ENCODE results near the gene ST8SIA3. TPM values are rescaled to one million over a fixed set of nuclear protein-coding genes. Genes with fewer than 3 reads are reported as not detected.

ST8SIA3 gene
- total RNA-seq, 1 donor from 2014 or later = 17.7 TPM

Other genes with a start within 250 kb of the ST8SIA3 start
- not detected for gene BOD1L2, start 205.5 kb upstream of the ST8SIA3 start, total RNA-seq (ENCODE audit: unreplicated experiment)
- gene ONECUT2, start 82.8 kb downstream of the ST8SIA3 start, total RNA-seq (ENCODE audit: unreplicated experiment) = 230 TPM
- 16.5 TPM for gene FECH, start 234.1 kb downstream of the ST8SIA3 start, total RNA-seq (ENCODE audit: unreplicated experiment)

Data from glutamatergic neuron (in vitro differentiated cells).